SIG-M5 (cell line): ENCODE measurements around the gene KLHDC8A.
"Not testable (repeated sequence)": the region's sequence is repeated elsewhere in the genome, so short reads cannot be mapped to it uniquely, and the experiment has no call there.

Experiments
- DNase-seq: peaks from one replicate; lab custom pipeline; 2025; lab: John Stamatoyannopoulos, UW

KLHDC8A gene

DNA sequence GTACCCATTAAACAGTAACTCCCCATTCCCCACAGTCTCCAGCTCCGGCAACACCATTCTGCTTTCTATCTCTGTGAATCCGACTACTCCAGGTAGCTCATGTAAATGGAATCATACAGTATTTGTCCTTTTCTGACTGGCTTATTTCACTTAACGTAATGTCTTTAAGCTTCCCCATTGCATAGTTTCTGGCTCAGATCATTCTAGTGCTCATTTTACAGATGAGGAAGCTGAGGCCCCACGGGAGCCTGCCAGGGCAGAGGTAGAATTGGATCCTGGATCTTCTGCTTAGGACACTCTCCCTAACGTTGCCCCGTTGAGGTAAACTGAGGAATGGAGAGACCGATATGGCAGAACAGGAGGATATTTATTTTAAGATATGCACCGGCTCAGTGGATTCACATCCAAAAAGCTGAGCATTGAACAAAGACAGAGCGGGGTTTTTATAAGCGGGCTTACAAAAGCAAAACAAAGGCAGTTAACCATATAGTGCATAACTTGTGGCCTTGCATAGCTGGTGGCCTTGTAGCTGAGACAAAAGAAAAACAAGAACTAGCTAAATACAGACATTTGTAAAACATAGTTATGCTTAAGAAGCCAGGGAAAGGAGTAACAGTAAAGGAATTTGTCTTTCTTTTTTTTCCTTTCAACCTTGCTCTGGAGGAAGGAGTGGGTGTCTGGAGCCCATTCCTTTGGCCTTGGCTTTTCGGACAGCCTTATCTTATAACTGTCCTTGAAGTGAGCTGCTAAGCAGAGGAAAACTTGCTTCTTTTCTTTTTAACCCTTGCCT, 15.3 kb upstream of the KLHDC8A start:
- DNase-seq = no peak

DNA sequence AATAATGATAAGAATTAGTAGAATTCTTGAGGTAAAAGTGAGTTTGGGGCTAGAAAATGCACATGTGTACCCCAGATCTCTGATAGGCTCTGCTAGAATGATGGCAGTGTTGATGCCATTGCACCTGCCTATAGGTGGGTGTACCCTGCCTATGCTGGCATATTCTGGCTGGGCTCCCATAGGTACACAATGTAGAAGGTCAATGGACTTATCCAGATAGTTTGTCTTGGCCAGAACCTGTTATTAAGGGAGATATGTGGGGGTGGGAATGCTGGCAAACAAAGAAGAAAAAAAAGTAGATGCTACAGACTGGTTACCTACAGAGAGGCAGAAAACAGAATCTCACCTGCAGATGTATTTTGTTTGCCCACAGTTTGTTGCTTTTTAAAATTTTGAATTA, 14.1 kb upstream of the KLHDC8A start:
- DNase-seq = no peak

DNA sequence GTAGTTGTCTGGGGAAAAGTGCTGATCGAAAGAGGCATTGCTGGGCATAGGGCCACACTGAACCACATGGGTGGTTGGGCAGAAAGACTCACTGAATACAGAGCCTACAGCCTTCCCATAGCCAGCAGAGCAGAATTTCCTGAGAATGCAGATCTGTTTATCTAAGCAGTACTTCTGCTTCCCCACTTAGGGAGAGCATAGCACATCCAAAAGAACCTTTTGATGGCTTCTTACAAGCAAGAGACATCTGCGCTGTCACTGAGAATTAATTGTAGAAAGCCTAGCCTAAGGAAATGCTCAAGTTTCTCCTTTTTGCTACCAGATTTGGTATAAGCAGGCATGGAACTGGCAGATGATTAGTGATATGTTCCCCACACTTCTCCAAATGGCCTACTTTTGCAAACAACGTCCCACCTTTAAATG, 13.0 kb upstream of the KLHDC8A start:
- DNase-seq = no peak

DNA sequence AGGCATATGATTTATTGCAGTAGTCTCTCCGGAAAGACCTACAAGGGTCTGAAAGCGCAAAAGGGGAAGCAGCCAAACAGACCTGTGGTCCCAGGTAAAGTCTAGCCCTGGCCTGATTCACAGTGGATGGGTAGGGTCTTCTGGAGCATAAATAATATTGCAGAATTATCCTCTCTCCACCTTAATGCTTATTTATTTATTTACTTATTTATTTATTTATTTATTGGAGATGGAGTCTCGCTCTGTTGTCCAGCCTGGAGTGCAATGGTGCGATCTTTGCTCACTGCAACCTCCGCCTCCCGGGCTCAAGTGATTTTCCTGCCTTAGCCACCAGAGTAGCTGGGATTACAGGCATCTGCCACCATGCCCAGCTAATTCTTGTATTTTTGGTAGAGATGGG, 11.8 kb upstream of the KLHDC8A start:
- DNase-seq = no peak

DNA sequence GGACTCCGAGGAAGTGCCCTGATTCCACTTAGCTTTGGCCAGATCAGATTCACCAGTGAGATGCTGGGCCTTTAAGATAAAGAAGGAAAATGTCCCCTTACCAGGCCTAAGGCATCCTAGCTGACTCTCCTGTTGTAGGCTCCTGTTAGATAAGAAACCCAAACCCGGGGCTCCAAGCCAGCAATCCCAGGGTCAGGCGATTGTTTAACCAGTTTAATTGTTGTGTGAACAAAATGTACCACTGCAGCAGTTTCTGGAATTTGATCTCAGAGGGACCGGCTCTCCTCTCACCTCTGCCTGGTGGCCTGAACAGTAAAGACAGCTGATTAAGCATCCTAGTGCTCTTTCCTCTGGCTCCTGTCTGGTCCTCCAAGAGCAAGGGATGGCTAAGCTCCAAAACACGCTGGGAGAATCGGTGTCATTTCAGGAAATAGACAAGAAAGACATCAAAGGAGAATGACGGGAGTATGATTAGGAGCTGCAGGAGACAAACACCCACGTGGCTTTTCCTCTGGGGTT, 9.3 kb upstream of the KLHDC8A start:
- DNase-seq = no peak

DNA sequence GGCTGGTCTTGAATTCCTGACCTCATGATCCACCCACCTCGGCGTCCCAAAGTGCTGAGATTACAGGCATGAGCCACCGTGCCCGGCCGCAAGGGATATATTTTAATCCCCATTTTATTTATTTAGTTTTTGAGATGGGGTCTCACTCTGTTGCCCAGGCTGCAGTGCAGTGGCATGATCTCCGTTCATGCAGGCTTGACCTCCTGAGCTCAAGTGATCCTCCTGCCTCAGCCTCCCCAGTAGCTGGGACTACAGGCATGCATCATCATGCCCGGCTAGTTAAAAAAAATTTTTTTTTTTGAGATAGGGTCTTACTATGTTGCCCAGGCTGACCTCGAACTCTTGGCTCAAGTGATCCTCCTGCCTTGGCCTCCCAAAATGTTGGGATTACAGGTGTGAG, 8.4 kb upstream of the KLHDC8A start:
- not testable (repeated sequence) for DNase-seq

DNA sequence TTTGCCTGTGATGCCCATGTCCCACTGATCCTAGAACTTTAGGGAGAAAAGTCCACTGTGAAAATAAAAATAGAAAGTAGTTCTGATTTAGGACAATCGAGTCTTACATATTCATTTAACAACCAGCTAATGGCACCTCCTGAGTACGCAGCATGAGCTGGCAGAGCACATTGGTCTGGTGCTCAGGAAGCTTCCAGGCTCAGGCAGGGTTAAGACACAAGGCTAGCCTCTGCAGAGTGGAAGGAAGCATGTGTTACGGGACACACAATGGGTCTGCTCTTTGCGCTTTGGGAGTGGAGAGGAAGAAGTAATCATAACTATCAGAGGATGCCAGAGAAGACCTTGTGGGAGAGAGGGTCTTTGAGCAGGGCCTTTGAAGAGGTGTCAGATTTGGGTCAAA, 4.2 kb upstream of the KLHDC8A start:
- DNase-seq = no peak

DNA sequence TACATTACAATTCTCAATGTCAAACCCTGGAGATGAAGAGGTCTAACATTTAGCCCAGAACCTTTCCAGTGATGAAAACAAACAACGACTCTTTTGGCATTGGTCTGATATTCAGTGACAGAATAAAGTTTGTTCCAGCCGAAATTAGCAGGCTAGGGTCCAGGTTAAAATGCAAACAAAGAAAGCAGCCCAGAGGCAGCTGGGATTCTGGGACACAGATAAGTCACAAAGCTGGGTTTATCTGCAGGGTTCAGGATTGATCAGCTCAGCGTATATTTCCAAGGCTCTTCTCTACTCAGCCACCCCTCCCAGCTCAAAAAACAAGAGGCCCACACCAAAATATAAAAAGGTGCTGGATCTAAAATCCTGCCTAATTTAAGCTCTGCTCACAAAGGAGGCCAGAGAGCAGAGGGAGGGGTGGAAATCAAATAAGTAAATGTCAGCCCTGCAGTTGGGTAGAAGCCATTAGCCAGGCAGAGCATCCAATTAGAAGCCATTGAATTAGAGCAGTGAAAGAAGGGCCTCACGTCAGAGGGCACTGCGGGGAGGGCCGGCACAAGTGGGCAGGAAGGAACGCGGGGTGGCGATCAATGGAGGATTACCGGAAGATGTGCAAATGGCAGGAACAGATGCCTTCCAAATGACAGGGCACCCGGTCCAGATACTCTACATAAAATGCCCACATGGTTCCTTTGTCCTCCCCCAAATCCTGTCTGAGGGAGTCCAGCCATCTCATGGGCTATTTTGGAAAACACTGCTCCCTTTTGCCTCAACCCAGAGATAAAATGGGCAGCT, 3.2 kb upstream of the KLHDC8A start:
- no peak for DNase-seq

DNA sequence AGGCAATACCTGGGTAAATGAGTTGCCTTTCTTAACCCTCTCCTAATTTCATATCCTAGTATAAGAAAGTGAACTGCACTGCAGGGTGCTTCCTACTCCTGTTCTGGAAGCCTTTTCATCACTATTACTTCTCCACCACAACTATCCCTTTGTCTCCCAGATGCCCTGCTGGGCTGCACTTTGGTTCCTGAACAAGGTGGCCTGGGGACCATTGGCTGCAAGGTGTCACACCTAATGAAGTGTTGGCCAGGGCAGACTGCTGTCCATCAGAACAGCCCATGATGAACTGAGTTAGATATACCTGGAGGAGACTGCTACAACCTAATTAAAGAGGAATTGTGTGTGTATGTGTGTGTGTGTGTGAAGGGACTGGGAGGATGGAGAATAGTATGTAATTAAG, 1.9 kb upstream of the KLHDC8A start:
- no peak for DNase-seq

DNA sequence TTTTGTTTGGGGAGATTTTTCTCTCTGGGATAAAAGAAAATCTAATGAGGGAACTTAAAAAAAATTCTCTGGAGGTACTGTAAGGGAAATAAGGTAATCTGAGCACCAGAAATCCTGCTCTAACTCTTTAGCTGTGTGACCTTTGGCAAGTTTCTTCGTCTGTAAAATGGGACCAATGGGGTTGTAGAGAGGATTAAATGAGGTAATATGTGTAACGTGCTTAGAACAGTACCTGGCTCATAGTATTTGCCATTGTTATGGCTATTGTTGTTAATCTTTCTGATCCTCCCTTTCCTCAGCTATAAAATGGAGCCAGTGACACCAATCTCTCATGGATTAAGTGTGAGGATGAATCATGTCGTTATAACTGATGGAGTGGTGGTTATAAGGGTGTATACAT, 845 bp upstream of the KLHDC8A start:
- no peak for DNase-seq

DNA sequence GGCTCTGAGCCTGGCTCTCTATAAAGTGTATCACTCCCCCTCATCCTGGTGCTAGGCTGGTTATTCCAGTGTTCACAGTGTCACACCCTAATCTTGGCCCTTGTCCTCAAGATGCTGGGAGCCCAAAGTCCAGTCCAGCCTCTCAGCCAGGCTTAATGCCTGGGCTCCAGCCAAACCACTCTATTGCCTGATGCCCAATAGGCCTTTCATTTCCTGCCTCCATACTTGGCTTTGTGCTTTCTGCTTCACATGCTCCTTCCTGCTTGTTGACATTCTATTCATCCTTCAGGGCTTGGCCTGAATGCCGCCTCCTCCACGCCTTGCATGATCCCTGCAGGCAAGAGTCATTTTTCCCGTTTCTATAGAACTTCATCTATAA, 1.7 kb downstream of the KLHDC8A start:
- DNase-seq = no peak

DNA sequence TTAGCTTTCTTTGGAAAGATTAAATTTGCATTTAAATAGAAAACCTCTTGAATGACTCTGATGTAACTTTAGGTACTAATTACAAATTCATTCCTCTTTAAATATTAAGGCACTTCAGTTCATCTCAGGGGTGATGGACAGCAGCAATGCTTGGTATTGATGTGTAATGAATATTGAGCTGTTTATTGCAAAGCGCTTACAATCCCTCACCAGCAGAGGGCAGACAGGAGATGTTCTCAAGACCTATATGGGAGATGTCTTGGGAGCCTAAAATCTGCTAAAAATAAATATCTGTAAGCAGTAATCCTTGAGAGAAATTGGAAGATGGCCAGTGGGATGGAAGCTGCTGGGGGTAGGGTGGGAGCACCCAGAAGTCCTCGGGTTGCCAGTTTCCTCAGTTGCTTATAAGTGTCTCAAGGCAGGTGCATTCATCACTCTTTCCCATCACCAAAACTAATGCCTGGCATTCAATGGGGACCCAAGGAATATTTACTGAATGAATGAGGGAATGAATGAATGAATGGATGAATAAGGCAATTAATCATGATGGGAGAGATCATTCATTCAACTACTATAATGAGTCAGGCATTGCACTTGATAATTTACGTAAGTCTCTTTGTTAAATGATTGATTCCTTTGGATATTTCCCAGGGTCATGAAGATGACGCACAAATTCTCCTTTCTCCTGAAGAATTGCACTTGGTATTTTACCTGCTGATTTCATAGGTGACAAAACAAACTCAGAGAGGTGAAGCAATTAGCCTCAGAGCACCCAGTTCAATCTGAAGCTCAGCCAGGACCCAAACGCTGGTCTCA, 2.3 kb downstream of the KLHDC8A start:
- DNase-seq = no peak

DNA sequence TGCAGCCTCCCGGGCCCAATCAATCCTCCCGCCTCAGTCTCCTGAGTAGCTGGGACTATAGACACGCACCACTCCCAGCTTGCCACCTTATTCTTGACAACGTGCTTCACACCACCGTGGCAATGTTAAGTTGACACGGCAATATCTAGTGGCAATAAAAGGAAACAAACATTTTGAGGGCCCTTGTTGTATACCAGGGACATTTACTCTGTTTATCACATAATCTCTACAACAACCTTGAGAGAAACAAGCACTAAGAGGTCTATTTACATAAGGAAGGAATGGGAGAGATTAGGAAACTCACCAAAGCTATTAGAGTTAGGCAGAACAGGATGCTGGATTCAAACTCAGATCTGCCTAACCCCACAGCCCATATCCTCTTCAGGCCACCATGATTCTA, 3.1 kb downstream of the KLHDC8A start:
- no peak for DNase-seq

DNA sequence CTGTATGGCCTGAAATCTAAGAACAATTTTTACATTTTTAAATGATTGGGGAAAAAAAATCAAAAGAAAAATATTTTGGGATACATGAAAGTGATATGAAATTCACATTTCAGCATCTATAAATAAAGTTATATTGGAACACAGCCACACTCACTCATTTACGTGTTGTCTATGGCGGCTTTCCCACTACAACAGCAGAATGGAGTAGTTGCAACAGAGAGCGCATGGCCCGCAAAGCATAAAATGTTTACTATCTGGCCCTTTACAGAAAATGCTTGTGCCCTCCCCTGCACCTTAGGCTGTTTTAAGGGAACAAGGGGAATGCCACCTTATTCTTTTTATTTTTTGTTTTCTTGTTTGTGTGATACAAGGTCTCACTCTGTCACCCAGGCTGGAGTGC, 3.5 kb downstream of the KLHDC8A start:
- no peak for DNase-seq

DNA sequence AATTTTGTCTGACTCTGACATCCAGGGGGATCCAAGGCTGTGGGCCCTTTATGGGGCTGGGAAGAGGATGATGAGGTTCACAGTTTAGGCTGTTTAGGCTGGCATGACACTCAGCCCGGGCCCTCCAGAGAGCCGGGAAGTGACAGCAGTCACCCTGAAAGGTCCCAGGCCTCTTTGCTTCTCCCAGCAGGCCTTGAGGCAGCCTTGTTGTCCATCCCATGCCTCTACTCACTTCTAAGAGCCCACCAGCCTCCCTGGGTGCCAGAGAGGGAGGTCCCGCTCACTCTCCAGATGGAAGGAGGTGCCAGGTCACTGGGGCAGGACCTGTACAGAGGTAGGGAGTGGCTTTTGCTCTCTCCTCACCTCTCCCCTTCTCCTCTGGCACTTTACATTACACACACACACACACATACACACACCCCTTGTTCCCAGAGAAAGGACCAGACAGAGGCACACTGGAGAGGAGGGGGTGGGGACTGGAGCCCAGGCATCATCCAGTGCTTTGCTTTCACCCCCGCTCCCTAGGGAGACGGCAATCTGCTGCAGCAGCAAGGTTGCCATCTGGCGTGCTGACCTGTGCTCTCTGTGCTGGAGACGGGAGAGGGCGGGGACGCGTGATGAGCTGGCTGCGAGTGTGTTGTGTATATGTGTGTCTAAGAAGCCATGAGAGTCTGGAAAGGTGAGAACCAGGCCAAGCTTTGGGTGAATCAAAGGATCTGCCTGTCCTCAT, 4.6 kb downstream of the KLHDC8A start:
- no peak for DNase-seq

DNA sequence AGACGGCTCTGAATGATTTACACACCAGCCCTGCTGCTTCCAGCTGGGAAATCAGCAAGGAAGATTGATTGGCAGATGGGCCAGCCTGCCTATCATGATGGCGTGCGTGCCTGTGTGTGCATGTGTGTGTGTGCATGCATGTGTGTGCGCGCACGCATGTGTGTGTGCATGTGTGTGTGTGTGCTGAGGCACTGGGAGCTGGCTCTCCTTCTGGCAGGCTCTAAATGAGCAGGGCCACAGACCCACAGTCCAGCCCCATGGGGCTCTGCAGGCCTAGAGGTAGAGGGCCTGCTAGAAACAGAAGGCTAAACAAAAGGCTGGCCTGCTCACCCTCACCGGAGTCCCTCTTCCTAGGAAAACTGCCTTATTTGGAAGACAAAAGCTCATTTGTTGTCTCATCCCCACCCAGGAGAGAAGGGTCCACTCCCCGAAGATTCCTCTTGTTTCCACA, 6.0 kb downstream of the KLHDC8A start:
- no peak for DNase-seq

DNA sequence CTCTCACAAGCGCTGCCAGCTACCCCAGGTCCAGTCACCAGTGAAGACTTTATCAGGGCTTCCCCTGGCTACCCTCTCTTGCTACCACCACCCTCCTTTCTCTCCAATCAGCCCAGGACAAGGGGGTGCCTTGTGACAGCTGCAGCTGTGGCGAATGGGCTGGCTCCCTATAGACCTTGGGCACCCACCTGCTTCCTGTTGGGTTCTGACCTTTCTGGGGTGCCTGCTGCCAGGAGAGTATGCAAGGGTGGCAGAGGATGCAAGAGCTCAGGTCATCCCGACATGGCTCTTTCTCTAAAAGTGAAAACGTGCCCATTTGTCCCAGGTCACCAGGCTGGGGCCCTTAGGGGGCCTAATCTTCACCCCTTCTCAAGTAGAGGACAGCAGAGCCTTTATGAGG, 6.6 kb downstream of the KLHDC8A start:
- no peak for DNase-seq

DNA sequence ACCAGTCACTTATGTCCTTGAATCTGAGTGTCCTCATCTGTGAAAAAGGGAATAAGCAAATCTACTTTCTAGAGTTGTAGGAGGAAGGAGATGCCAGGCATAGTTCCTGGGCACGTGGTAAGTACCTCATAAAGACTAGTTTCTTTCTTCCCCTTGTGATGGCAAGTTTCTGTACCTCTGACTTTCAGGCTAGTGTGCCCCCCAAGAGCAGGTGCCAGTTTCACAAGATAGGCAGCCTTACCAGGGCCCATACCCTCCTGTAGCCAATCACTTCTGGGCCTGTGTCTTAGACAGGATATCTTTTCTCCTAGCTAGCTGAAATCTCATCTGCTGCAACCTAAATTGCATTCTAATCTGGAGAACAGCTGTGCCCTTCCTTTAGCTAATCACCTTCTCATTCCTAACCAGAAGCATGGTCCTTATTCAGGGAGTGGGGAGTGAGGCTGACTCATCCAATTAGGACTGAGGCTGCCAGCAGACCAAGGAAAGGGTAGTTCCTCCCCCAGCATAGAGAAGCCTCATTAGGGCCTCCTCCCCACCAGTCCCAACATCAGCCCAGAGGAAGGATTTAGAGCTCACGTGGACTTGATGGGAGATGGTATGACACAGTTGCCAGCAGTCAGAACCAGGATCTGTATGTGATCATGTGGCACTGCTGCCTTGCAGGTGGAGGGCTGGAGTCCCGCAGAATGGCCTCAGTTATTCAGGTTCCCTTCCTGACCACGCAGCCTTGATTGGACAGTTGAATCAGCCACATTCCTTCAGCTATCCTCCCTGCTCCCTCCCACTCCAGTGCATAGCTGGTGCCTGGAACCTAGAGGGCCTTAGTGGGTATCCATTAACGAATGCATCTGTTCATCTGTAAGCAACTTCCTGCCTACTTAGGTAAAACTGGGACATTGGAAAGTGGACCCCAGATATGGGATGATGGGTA, 7.9 kb downstream of the KLHDC8A start:
- DNase-seq = no peak

DNA sequence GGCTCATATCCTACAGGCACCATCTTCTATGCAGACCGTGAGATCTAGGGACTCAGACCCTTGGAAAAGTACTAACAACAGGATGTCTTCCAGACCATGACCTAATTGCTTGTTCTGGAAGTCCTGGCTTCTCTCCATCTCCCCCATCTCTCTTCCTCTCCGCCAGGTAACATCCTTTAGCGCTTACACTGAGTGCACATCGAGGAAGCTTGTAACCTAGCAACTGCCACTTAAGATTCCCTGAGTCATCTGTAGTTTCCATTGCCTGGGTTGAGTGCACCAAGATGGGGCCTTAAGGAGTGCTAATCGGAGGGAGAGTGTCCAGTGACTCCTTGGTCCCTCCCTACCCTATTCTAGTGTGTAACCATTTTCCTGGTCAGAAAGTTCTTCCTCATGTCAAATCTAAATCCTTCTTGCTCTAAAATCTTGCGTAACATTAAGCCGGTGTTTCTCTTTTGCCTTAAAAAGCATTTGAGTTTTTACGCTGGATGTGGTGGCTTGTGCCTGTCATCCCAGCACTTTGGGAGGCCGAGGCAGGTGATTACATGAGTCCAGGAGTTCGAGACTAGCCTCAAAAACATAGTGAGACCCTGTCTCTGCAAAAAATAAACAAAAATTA, 9.7 kb downstream of the KLHDC8A start:
- no peak for DNase-seq

DNA sequence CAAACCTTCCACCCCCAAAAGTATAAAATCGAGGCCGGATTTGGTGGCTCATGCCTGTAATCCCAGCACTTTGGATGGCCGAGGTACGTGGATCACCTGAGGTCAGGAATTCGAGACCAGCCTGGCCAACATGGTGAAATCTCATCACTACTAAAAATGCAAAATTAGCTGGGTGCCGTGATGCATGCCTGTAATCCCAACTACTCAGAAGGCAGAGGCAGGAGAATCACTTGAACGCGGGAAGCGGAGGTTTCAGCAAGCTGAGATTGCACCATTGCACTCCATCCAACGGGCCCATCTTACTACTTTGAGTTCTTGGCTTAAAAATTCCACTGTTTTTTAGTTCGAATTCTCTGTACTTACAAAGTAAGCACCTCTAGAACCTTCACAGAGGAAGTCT, 11.0 kb downstream of the KLHDC8A start:
- no peak for DNase-seq
